Caco-2 (cell line): Measurements from ENCODE around the gene RPL15. TPM values are rescaled to one million over a fixed set of nuclear protein-coding genes. Genes with fewer than 3 reads are reported as not detected.
"Not testable (repeated sequence)": the region's sequence is repeated elsewhere in the genome, so short reads cannot be mapped to it uniquely, and the experiment has no call there.

Experiments used
- BruUV-seq: library from RNA; stranded (reverse); fragments of 400-500 nt; replicated peaks from 2 replicates; lab custom pipeline; 2021; lab: Mats Ljungman, UMichigan
- CTCF ChIA-PET: fragments of 300-600 bp; sonication (Branson Sonifier 250); formaldehyde crosslinking; loops from one replicate; lab custom pipeline; 2022; ENCODE audit warnings: antibody characterized with exemption; lab: Charles Lee
- POLR2A ChIA-PET: fragments of 300-600 bp; sonication (Branson Sonifier 250); formaldehyde crosslinking; loops from one replicate; lab custom pipeline; 2022; ENCODE audit warnings: antibody characterized with exemption; lab: Charles Lee
- DNase-seq, 2 experiments: peaks; one replicate each; pipeline versions ENCODE4 v3.0.0 to v3.0.0-alpha.2; 2020 to 2022
- H3K27me3 ChIP-seq: replicated peaks from 2 replicates; pipeline ENCODE4 v1.6.0; 2011; ENCODE audit warnings: low read length; ENCODE audit not compliant: control insufficient read depth, insufficient read depth
- H3K36me3 ChIP-seq: 2 replicates; pipeline ENCODE4 v1.5.1; 2011; ENCODE audit warnings: low read length; ENCODE audit not compliant: control insufficient read depth, insufficient read depth
- H3K4me1 ChIP-seq: fragments of 250-450 bp; sonication (Bioruptor Pico); 2 replicates; pipeline ENCODE4 v1.5.1; 2020; ENCODE audit warnings: mild to moderate bottlenecking
- H3K4me3 ChIP-seq: 2 replicates; pipeline ENCODE4 v1.5.1; 2011; ENCODE audit warnings: low read depth, mild to moderate bottlenecking, control low read depth, low read length
- H3K9me3 ChIP-seq: fragments of 250-450 bp; sonication (Bioruptor Pico); 2 replicates; pipeline ENCODE4 v1.5.1; 2020; ENCODE audit warnings: mild to moderate bottlenecking, moderate library complexity
- H3K27ac Mint-ChIP-seq: one replicate; pipeline ENCODE4 v1.8.0; 2022; ENCODE audit warnings: mixed read lengths; ENCODE audit not compliant: unreplicated experiment
- H3K27me3 Mint-ChIP-seq: one replicate; pipeline ENCODE4 v1.8.0; 2022; ENCODE audit warnings: mixed read lengths; ENCODE audit not compliant: insufficient read depth, unreplicated experiment
- H3K36me3 Mint-ChIP-seq: one replicate; pipeline ENCODE4 v1.8.0; 2022; ENCODE audit warnings: mild to moderate bottlenecking, mixed read lengths; ENCODE audit not compliant: insufficient read depth, unreplicated experiment
- H3K4me1 Mint-ChIP-seq: one replicate; pipeline ENCODE4 v1.8.0; 2022; ENCODE audit warnings: low read depth, mixed read lengths; ENCODE audit not compliant: unreplicated experiment
- H3K4me3 Mint-ChIP-seq: one replicate; pipeline ENCODE4 v1.8.0; 2022; ENCODE audit warnings: mild to moderate bottlenecking, moderate library complexity, mixed read lengths; ENCODE audit not compliant: unreplicated experiment
- H3K9me3 Mint-ChIP-seq: one replicate; pipeline ENCODE4 v1.8.0; 2022; ENCODE audit warnings: mixed read lengths; ENCODE audit not compliant: unreplicated experiment
- intact Hi-C: fragments of 100-400 bp; cut with micrococcal nuclease; formaldehyde crosslinking; loops from one replicate; pipeline ENCODE4 v1.10.0; 2022; ENCODE audit not compliant: unreplicated experiment
- total RNA-seq: library from RNA; stranded (reverse); gene quantifications from 2 replicates; pipeline ENCODE4 v1.2.3, GENCODE V29; 2022
- TF ChIP-seq, protein P1 (sequence below), 2 experiments: fragments of 200-600 bp in 1 of 2; IDR thresholded peaks; 1 replicate in 1 of 2; 2 replicates in 1 of 2; pipeline versions ENCODE4 v1.5.1 to v1.8.0; 2011 to 2022; ENCODE audit warnings: antibody characterized with exemption in 1 of 2, control low read depth in 1 of 2, inconsistent platforms in 1 of 2, low read depth in 1 of 2, low read length in 1 of 2, mild to moderate bottlenecking in 1 of 2, moderate library complexity in 1 of 2; ENCODE audit not compliant: insufficient read depth in 1 of 2, severe bottlenecking in 1 of 2, unreplicated experiment in 1 of 2

RPL15 gene
- total RNA-seq, 1 experiment from 2014 or later, result 1,698 TPM

DNA sequence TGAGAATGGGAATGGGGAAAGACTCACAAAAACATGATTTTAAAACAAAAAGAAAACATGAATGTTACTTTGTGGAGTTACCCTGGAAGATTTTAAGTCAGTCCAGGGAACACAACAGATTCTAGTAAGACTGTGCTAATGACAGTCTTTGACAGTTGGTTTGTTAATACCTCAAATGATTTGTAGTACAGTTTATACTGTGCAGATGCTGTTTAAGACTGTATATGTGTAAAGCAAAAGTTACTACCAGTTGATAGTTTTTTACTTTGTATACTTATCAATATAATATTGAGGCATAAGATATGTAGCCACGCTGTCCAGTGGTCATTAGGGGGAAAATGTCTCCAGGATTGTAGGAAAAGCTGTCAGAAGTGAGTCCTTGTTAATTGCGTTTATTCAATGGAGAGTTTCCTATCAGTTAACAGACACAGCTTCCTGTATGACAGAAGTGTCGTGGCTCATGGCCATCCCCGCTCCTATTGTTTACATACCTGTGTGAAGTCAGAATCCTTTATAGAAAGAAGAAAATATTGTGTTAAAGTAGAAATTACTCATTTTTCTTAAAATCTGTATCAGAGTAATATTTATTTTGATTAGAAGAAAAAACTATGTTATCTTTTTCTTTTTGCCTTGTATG, 36.1 kb upstream of the RPL15 start:
- DNase-seq, result no peak
- Histone ChIP-seq H3K36me3 (no peaks in the 10 kb centered on the region), H3K4me1 (no peaks in the 10 kb centered on the region), H3K27me3 (no peaks in the 10 kb centered on the region), H3K4me3 (no peak overlapping the region), H3K9me3 (no peaks in the 10 kb centered on the region)
- Mint-ChIP-seq H3K36me3 (peaks cover 19% of the 10 kb centered on the region), H3K4me3 (no peak overlapping the region), H3K27me3 (no peaks in the 10 kb centered on the region), H3K9me3 (no peaks in the 10 kb centered on the region), H3K27ac (no peak overlapping the region), H3K4me1 (no peaks in the 10 kb centered on the region)
- no TSS peak for BruUV-seq
- POLR2A ChIA-PET, result no interaction called here
- intact Hi-C loops, result loop anchor here (10.0 kb wide), 1 partner anchor 354 kb away; no protein-coding TSS in a partner anchor
- CTCF ChIA-PET, result no interaction called here
- TF ChIP-seq, protein P1, sequence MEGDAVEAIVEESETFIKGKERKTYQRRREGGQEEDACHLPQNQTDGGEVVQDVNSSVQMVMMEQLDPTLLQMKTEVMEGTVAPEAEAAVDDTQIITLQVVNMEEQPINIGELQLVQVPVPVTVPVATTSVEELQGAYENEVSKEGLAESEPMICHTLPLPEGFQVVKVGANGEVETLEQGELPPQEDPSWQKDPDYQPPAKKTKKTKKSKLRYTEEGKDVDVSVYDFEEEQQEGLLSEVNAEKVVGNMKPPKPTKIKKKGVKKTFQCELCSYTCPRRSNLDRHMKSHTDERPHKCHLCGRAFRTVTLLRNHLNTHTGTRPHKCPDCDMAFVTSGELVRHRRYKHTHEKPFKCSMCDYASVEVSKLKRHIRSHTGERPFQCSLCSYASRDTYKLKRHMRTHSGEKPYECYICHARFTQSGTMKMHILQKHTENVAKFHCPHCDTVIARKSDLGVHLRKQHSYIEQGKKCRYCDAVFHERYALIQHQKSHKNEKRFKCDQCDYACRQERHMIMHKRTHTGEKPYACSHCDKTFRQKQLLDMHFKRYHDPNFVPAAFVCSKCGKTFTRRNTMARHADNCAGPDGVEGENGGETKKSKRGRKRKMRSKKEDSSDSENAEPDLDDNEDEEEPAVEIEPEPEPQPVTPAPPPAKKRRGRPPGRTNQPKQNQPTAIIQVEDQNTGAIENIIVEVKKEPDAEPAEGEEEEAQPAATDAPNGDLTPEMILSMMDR (IDR thresholded peaks at IDR 0.05; ENCODE audit: insufficient read depth in 1 of 2, low read depth in 1 of 2, low read length in 1 of 2, severe bottlenecking in 1 of 2, unreplicated experiment in 1 of 2), result no peak

DNA sequence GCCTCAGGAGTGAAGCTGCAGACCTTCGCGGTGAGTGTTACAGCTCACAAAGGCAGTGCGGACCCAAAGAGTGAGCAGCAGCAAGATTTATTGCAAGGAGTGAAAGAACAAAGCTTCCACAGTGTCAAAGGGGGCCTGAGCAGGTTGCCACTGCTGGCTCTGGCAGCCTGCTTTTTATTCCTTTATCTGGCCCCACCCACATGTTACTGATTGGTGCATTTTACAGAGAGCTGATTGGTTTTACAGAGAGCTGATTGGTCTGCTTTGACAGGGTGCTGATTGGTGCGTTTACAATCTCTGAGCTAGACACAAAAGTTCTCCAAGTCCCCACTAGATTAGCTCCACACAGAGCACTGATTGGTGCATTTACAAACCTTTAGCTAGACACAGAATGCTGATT, 34.9 kb upstream of the RPL15 start:
- H3K4me3 Mint-ChIP-seq, CTCF ChIA-PET, H3K27ac Mint-ChIP-seq, POLR2A ChIA-PET, H3K9me3 ChIP-seq, H3K36me3 ChIP-seq, H3K4me1 Mint-ChIP-seq, DNase-seq, H3K4me1 ChIP-seq, H3K9me3 Mint-ChIP-seq, H3K27me3 Mint-ChIP-seq, H3K4me3 ChIP-seq, BruUV-seq, H3K27me3 ChIP-seq: not testable (repeated sequence)
- intact Hi-C loops, result loop anchor here (10.0 kb wide), 1 partner anchor 353 kb away; no protein-coding TSS in a partner anchor
- H3K36me3 Mint-ChIP-seq, result peaks cover 15% of the 10 kb centered on the region

DNA sequence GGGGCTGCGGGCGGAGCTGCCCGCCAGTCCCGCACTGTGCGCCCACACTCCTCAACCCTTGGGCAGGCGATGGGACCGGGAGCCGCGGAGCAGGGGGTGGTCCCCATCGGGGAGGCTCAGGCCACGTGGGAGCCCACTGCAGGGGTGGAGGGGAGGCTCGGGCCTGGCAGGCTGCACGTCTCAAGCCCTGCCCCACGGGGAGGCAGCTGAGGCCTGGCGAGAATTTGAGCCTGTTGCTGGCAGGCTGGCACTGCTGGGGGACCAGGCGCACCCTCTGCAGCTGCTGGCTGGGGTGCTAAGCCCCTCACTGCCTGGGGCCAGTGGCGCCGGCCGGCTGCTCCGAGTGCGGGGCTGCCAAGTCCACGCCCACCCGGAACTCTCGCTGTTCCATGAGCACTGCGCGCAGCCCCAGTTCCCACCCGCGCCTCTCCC, 34.4 kb upstream of the RPL15 start:
- ChIA-PET CTCF (no interaction called here), POLR2A (no interaction called here)
- no peaks in the 10 kb centered on the region for H3K4me1 ChIP-seq
- Mint-ChIP-seq H3K4me1 (no peaks in the 10 kb centered on the region), H3K36me3 (peaks cover 15% of the 10 kb centered on the region), H3K27me3 (no peaks in the 10 kb centered on the region), H3K9me3 (no peaks in the 10 kb centered on the region), H3K4me3 (no peak overlapping the region), H3K27ac (no peak overlapping the region)
- DNase-seq, result no peak
- no peaks in the 10 kb centered on the region for H3K36me3 ChIP-seq
- no peaks in the 10 kb centered on the region for H3K27me3 ChIP-seq
- no TSS peak for BruUV-seq
- TF ChIP-seq, protein P1 (IDR thresholded peaks at IDR 0.05; ENCODE audit: insufficient read depth in 1 of 2, low read depth in 1 of 2, low read length in 1 of 2, severe bottlenecking in 1 of 2, unreplicated experiment in 1 of 2), result no peak
- intact Hi-C loops, result loop anchor here (10.0 kb wide), 1 partner anchor 352 kb away; no protein-coding TSS in a partner anchor
- H3K4me3 ChIP-seq, result no peak overlapping the region
- no peaks in the 10 kb centered on the region for H3K9me3 ChIP-seq
